HEK293 (cell line): ENCODE results near the gene RAET1E.

Experiments used
- CTCF ChIA-PET: fragments of 350-600 bp; formaldehyde crosslinking; extraction: SDS; loops from one replicate; lab custom pipeline; 2021; ENCODE audit warnings: antibody characterized with exemption; lab: Yijun Ruan, JAX
- POLR2A ChIA-PET: fragments of 300-600 bp; formaldehyde crosslinking; extraction: SDS; loops from one replicate; lab custom pipeline; 2020; ENCODE audit warnings: antibody characterized with exemption, inconsistent platforms; lab: Yijun Ruan, JAX
- H3K27ac ChIP-seq: fragments of 200-500 bp; sonication (Bioruptor generic); 2 replicates; pipeline ENCODE4 v1.5.1; 2014; ENCODE audit warnings: low read depth, low read length, control low read depth, inconsistent platforms; ENCODE audit errors: extremely low read depth
- H3K36me3 ChIP-seq, 2 experiments: fragments of 200-500 bp in 1 of 2; sonication (Bioruptor generic) in 1 of 2; 1 replicate in 1 of 2; 2 replicates in 1 of 2; pipeline ENCODE4 v1.5.1; 2014 to 2017; ENCODE audit warnings: inconsistent platforms in 2 of 2, low read length in 2 of 2; ENCODE audit not compliant: control insufficient read depth in 2 of 2, insufficient read depth in 1 of 2
- H3K4me1 ChIP-seq: fragments of 200-500 bp; sonication (Bioruptor generic); 2 replicates; pipeline ENCODE4 v1.5.1; 2014; ENCODE audit warnings: mild to moderate bottlenecking, low read length, inconsistent platforms; ENCODE audit not compliant: control insufficient read depth, insufficient read depth
- H3K4me3 ChIP-seq: 2 replicates; pipeline ENCODE4 v1.5.1; 2011; ENCODE audit warnings: low read depth, mild to moderate bottlenecking, control low read depth, low read length, moderate library complexity
- H3K9me3 ChIP-seq: fragments of 200-500 bp; sonication (Bioruptor generic); 2 replicates; pipeline ENCODE4 v1.5.1; 2014; ENCODE audit warnings: low read depth, low read length, inconsistent platforms; ENCODE audit not compliant: control insufficient read depth, insufficient read depth
- GLIS2 ChIP-seq: fragments of 450-650 bp; formaldehyde crosslinking; IDR thresholded peaks from 2 replicates; pipeline ENCODE4 v1.5.1; 2016; ENCODE audit warnings: missing biosample characterization, missing genetic modification characterization
- MEIS1 ChIP-seq: sonication (generic); formaldehyde crosslinking; IDR thresholded peaks from 2 replicates; pipeline ENCODE4 v1.8.1; 2022; ENCODE audit warnings: missing genetic modification reagents, mild to moderate bottlenecking, borderline replicate concordance
- MYNN ChIP-seq: fragments of 450-650 bp; formaldehyde crosslinking; IDR thresholded peaks from 2 replicates; pipeline ENCODE4 v1.5.1; 2016; ENCODE audit warnings: missing biosample characterization, missing genetic modification characterization, borderline replicate concordance
- PRDM1 ChIP-seq: fragments of 450-650 bp; formaldehyde crosslinking; IDR thresholded peaks from 2 replicates; pipeline ENCODE4; 2016; ENCODE audit warnings: missing biosample characterization, missing genetic modification characterization
- ZNF121 ChIP-seq: fragments of 450-650 bp; formaldehyde crosslinking; IDR thresholded peaks from 2 replicates; pipeline ENCODE4 v1.5.1; 2016; ENCODE audit warnings: missing biosample characterization, missing genetic modification characterization
- ZNF19 ChIP-seq: fragments of 450-650 bp; formaldehyde crosslinking; IDR thresholded peaks from 2 replicates; pipeline ENCODE4; 2016; ENCODE audit warnings: missing biosample characterization, missing genetic modification characterization, low read depth
- ZNF248 ChIP-seq: fragments of 450-650 bp; formaldehyde crosslinking; IDR thresholded peaks from 2 replicates; pipeline ENCODE4 v1.5.1; 2017; ENCODE audit warnings: missing biosample characterization, missing genetic modification characterization
- ZNF292 ChIP-seq: fragments of 450-650 bp; formaldehyde crosslinking; IDR thresholded peaks from 2 replicates; pipeline ENCODE4 v1.5.1; 2016; ENCODE audit warnings: low read depth, missing biosample characterization, missing genetic modification characterization, borderline replicate concordance
- ZNF354C ChIP-seq: fragments of 450-650 bp; formaldehyde crosslinking; IDR thresholded peaks from 2 replicates; pipeline ENCODE4 v1.5.1; 2016; ENCODE audit warnings: missing biosample characterization, missing genetic modification characterization, low read depth, borderline replicate concordance
- ZNF600 ChIP-seq: fragments of 450-650 bp; formaldehyde crosslinking; IDR thresholded peaks from 2 replicates; pipeline ENCODE4 v1.5.1; 2016; ENCODE audit warnings: missing biosample characterization, missing genetic modification characterization
- ZNF623 ChIP-seq: fragments of 450-650 bp; formaldehyde crosslinking; IDR thresholded peaks from 2 replicates; pipeline ENCODE4 v1.5.1; 2016; ENCODE audit warnings: missing biosample characterization, missing genetic modification characterization
- ZNF701 ChIP-seq: fragments of 450-650 bp; formaldehyde crosslinking; IDR thresholded peaks from 2 replicates; pipeline ENCODE4 v1.5.1; 2016; ENCODE audit warnings: missing biosample characterization, missing genetic modification characterization
- TF ChIP-seq, protein P1 (sequence below): fragments of 450-650 bp; formaldehyde crosslinking; IDR thresholded peaks from 2 replicates; pipeline ENCODE4 v1.5.1; 2017; ENCODE audit warnings: missing biosample characterization, missing genetic modification characterization
- TF ChIP-seq, protein P2 (sequence below): fragments of 450-650 bp; formaldehyde crosslinking; IDR thresholded peaks from 2 replicates; pipeline ENCODE4 v1.5.1; 2017; ENCODE audit warnings: missing biosample characterization, missing genetic modification characterization
- TF ChIP-seq, protein P3 (sequence below): fragments of 450-650 bp; formaldehyde crosslinking; IDR thresholded peaks from 2 replicates; pipeline ENCODE4 v1.5.1; 2016; ENCODE audit warnings: missing biosample characterization, missing genetic modification characterization
- TF ChIP-seq, protein P4 (sequence below): fragments of 450-650 bp; formaldehyde crosslinking; IDR thresholded peaks from 2 replicates; pipeline ENCODE4 v1.5.1; 2017; ENCODE audit warnings: missing biosample characterization, missing genetic modification characterization
- TF ChIP-seq, protein P5 (sequence below): fragments of 450-650 bp; formaldehyde crosslinking; IDR thresholded peaks from 2 replicates; pipeline ENCODE4 v1.5.1; 2016; ENCODE audit warnings: missing biosample characterization, missing genetic modification characterization
- TF ChIP-seq, protein P6 (sequence below): fragments of 450-650 bp; formaldehyde crosslinking; conservative IDR thresholded peaks from 2 replicates; pipeline ENCODE4 v1.5.1; 2016; ENCODE audit warnings: low read depth, missing biosample characterization, missing genetic modification characterization
- TF ChIP-seq, protein P7 (sequence below): fragments of 450-650 bp; formaldehyde crosslinking; IDR thresholded peaks from 2 replicates; pipeline ENCODE4 v1.5.1; 2016; ENCODE audit warnings: missing biosample characterization, missing genetic modification characterization

Gene RAET1E

DNA sequence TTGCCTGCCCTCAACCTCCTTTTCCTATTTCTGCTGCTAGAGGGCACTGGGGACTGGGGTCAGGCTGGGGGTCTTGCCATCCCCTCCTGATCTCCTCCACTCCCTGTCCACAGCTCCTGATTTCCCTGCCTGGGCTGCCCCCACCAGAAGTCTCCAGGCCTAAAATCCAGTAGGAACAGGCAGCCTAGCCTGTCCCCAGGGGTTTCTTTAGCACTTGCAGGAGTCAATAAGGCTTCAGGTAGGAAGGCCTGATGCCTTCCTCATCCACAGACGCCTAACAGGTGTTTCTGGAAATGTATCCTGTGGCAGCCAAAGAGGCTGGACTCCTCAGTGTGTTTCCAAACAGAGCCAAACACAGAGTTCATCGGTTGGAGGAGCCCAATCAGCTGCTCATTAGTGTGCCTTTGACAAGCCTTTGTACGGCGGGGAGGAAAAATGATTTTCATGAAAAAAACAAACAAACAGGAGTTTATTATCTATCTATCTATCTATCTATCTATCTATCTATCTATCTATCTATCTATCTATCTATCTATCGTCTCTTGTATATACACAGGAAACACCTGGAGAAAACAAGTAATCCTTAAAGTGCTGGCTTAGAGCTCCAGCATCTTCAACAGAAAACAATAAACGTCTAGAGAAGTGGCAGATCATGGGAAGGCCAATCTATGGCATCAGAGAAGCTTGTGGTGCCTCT, 3.7 kb upstream of the RAET1E start:
- H3K36me3 ChIP-seq: no peaks in the 10 kb centered on the region
- H3K4me3 ChIP-seq: no peak overlapping the region
- POLR2A ChIA-PET: no interaction called here
- no peaks in the 10 kb centered on the region for H3K4me1 ChIP-seq
- CTCF ChIA-PET: interaction anchor here (0.6 to 1.2 kb wide), 5 partner anchors 11 to 516 kb away, joined by 3 to 4 read pairs (median 3); no protein-coding TSS in a partner anchor
- TF ChIP-seq MEIS1 (no peak), ZNF701 (tag by site-specific recombination) (no peak), ZNF248 (tag by site-specific recombination) (no peak), GLIS2 (tag by site-specific recombination) (no peak), ZNF354C (tag by site-specific recombination) (no peak)
- TF ChIP-seq, protein P1, sequence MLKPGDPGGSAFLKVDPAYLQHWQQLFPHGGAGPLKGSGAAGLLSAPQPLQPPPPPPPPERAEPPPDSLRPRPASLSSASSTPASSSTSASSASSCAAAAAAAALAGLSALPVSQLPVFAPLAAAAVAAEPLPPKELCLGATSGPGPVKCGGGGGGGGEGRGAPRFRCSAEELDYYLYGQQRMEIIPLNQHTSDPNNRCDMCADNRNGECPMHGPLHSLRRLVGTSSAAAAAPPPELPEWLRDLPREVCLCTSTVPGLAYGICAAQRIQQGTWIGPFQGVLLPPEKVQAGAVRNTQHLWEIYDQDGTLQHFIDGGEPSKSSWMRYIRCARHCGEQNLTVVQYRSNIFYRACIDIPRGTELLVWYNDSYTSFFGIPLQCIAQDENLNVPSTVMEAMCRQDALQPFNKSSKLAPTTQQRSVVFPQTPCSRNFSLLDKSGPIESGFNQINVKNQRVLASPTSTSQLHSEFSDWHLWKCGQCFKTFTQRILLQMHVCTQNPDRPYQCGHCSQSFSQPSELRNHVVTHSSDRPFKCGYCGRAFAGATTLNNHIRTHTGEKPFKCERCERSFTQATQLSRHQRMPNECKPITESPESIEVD (tag by site-specific recombination): no peak
- TF ChIP-seq, protein P2, sequence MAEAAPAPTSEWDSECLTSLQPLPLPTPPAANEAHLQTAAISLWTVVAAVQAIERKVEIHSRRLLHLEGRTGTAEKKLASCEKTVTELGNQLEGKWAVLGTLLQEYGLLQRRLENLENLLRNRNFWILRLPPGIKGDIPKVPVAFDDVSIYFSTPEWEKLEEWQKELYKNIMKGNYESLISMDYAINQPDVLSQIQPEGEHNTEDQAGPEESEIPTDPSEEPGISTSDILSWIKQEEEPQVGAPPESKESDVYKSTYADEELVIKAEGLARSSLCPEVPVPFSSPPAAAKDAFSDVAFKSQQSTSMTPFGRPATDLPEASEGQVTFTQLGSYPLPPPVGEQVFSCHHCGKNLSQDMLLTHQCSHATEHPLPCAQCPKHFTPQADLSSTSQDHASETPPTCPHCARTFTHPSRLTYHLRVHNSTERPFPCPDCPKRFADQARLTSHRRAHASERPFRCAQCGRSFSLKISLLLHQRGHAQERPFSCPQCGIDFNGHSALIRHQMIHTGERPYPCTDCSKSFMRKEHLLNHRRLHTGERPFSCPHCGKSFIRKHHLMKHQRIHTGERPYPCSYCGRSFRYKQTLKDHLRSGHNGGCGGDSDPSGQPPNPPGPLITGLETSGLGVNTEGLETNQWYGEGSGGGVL (tag by site-specific recombination): no peak
- H3K9me3 ChIP-seq: no peaks in the 10 kb centered on the region
- H3K27ac ChIP-seq: no peak overlapping the region

DNA sequence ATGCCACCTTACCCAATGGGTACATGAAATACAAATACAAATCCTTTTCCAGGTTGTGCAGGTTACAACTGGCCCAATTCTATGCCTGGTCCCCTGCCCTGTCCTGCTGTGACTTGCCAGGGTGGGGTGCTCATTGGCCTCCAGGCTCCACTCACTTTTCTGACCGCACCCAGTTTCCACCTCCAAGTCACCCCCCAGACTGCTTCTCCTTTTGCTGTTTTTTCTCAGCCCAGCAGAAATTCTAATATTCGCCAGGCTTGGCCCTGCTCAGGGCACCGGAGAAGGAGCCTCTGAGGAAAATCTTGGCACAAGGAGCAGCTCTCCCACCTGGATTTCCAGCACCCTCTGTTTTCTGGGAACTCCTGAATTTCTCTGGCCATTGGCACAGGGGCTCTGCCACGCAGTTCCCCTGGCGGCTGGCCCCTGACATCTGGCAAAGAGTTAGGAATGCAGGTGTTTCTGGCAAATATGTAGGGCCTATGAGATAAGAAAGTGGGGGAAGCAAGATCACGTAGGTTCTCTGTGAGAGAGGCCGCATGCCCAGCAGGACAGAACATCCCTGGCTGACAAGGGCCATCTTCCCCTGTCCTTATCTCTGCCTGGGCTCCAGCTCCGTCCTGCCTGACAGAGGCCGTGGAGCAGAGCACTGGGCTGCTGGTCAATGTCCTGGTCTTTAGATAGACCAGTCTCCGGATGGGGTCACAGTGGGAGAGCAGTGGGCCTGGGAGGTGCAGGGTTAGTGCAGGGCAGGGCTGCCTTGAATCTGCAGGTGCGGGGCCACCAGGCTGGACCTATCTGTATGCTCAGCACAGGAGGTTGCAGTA, 2.9 kb upstream of the RAET1E start:
- Histone ChIP-seq H3K36me3 (no peaks in the 10 kb centered on the region), H3K4me3 (no peak overlapping the region), H3K27ac (no peak overlapping the region), H3K4me1 (peaks cover under 1% of the 10 kb centered on the region; the same call in 1 of the 2 replicates), H3K9me3 (no peaks in the 10 kb centered on the region)
- ChIA-PET CTCF (interaction anchor here (1.0 to 1.2 kb wide), 2 partner anchors 58 to 517 kb away, joined by 3 to 4 read pairs; no protein-coding TSS in a partner anchor), POLR2A (no interaction called here)
- TF ChIP-seq, protein P3, sequence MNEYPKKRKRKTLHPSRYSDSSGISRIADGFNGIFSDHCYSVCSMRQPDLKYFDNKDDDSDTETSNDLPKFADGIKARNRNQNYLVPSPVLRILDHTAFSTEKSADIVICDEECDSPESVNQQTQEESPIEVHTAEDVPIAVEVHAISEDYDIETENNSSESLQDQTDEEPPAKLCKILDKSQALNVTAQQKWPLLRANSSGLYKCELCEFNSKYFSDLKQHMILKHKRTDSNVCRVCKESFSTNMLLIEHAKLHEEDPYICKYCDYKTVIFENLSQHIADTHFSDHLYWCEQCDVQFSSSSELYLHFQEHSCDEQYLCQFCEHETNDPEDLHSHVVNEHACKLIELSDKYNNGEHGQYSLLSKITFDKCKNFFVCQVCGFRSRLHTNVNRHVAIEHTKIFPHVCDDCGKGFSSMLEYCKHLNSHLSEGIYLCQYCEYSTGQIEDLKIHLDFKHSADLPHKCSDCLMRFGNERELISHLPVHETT (tag by site-specific recombination): no peak
- no peak for TF ChIP-seq ZNF121
- TF ChIP-seq, protein P4, sequence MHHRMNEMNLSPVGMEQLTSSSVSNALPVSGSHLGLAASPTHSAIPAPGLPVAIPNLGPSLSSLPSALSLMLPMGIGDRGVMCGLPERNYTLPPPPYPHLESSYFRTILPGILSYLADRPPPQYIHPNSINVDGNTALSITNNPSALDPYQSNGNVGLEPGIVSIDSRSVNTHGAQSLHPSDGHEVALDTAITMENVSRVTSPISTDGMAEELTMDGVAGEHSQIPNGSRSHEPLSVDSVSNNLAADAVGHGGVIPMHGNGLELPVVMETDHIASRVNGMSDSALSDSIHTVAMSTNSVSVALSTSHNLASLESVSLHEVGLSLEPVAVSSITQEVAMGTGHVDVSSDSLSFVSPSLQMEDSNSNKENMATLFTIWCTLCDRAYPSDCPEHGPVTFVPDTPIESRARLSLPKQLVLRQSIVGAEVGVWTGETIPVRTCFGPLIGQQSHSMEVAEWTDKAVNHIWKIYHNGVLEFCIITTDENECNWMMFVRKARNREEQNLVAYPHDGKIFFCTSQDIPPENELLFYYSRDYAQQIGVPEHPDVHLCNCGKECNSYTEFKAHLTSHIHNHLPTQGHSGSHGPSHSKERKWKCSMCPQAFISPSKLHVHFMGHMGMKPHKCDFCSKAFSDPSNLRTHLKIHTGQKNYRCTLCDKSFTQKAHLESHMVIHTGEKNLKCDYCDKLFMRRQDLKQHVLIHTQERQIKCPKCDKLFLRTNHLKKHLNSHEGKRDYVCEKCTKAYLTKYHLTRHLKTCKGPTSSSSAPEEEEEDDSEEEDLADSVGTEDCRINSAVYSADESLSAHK (tag by site-specific recombination): no peak
- TF ChIP-seq ZNF623 (tag by site-specific recombination): no peak
- TF ChIP-seq, protein P5, sequence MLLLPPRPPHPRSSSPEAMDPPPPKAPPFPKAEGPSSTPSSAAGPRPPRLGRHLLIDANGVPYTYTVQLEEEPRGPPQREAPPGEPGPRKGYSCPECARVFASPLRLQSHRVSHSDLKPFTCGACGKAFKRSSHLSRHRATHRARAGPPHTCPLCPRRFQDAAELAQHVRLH: no peak
- no peak for TF ChIP-seq MYNN
- TF ChIP-seq, protein P6, sequence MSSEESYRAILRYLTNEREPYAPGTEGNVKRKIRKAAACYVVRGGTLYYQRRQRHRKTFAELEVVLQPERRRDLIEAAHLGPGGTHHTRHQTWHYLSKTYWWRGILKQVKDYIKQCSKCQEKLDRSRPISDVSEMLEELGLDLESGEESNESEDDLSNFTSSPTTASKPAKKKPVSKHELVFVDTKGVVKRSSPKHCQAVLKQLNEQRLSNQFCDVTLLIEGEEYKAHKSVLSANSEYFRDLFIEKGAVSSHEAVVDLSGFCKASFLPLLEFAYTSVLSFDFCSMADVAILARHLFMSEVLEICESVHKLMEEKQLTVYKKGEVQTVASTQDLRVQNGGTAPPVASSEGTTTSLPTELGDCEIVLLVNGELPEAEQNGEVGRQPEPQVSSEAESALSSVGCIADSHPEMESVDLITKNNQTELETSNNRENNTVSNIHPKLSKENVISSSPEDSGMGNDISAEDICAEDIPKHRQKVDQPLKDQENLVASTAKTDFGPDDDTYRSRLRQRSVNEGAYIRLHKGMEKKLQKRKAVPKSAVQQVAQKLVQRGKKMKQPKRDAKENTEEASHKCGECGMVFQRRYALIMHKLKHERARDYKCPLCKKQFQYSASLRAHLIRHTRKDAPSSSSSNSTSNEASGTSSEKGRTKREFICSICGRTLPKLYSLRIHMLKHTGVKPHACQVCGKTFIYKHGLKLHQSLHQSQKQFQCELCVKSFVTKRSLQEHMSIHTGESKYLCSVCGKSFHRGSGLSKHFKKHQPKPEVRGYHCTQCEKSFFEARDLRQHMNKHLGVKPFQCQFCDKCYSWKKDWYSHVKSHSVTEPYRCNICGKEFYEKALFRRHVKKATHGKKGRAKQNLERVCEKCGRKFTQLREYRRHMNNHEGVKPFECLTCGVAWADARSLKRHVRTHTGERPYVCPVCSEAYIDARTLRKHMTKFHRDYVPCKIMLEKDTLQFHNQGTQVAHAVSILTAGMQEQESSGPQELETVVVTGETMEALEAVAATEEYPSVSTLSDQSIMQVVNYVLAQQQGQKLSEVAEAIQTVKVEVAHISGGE (tag by site-specific recombination): no peak
- TF ChIP-seq ZNF19 (tag by site-specific recombination): no peak
- no peak for TF ChIP-seq ZNF600
- TF ChIP-seq PRDM1 (tag by site-specific recombination): no peak
- no peak for TF ChIP-seq ZNF292 (tag by site-specific recombination)
- TF ChIP-seq, protein P7, sequence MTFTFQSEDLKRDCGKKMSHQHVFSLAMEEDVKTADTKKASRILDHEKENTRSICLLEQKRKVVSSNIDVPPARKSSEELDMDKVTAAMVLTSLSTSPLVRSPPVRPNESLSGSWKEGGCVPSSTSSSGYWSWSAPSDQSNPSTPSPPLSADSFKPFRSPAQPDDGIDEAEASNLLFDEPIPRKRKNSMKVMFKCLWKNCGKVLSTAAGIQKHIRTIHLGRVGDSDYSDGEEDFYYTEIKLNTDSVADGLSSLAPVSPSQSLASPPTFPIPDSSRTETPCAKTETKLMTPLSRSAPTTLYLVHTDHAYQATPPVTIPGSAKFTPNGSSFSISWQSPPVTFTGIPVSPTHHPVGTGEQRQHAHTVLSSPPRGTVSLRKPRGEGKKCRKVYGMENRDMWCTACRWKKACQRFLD (tag by site-specific recombination): no peak
